PC-9 (cell line): ENCODE data around the gene CDH13. TPM values are rescaled to one million over a fixed set of nuclear protein-coding genes. Genes with fewer than 3 reads are reported as not detected.

Experiments used
- BruUV-seq: library from RNA; stranded (reverse); fragments of 400-500 nt; replicated peaks from 2 replicates; lab custom pipeline; 2021; lab: Mats Ljungman, UMichigan
- CTCF ChIA-PET: fragments of 300-600 bp; sonication (Branson Sonifier 250); formaldehyde crosslinking; loops from one replicate; lab custom pipeline; 2022; ENCODE audit warnings: antibody characterized with exemption; lab: Charles Lee
- POLR2A ChIA-PET: fragments of 300-600 bp; sonication (Branson Sonifier 250); formaldehyde crosslinking; loops from one replicate; lab custom pipeline; 2022; ENCODE audit warnings: antibody characterized with exemption; ENCODE audit not compliant: unreplicated experiment; lab: Charles Lee
- DNase-seq, 2 experiments: peaks; one replicate each; pipeline versions ENCODE4 v3.0.0 to v3.0.0-alpha.2; 2015 to 2022; ENCODE audit warnings: mixed read lengths in 1 of 2
- H2AFZ ChIP-seq: fragments of 200-600 bp; sonication (generic); 2 replicates; pipeline ENCODE4 v1.8.1; 2017; ENCODE audit warnings: antibody characterized with exemption
- H3F3A ChIP-seq: fragments of 200-600 bp; sonication (generic); 2 replicates; pipeline ENCODE4 v1.8.1; 2017; ENCODE audit warnings: antibody characterized with exemption, mild to moderate bottlenecking, low read depth; ENCODE audit not compliant: insufficient read depth
- H3K27ac ChIP-seq: fragments of 200-600 bp; sonication (generic); 2 replicates; pipeline ENCODE4 v1.6.1; 2016; ENCODE audit warnings: mixed run types
- H3K27me3 ChIP-seq: fragments of 200-600 bp; sonication (generic); 2 replicates; pipeline ENCODE4 v1.6.1; 2016; ENCODE audit warnings: low read depth, mixed run types; ENCODE audit not compliant: insufficient read depth
- H3K36me3 ChIP-seq: fragments of 200-600 bp; sonication (generic); 2 replicates; pipeline ENCODE4 v1.6.1; 2016; ENCODE audit warnings: low read depth, mixed run types
- H3K4me1 ChIP-seq: fragments of 200-600 bp; sonication (generic); replicated peaks from 2 replicates; pipeline ENCODE4 v1.6.1; 2016; ENCODE audit warnings: mixed run types; ENCODE audit not compliant: insufficient read depth
- H3K4me2 ChIP-seq: fragments of 200-600 bp; sonication (generic); 2 replicates; pipeline ENCODE4 v1.6.1; 2017; ENCODE audit warnings: mixed run types
- H3K4me3 ChIP-seq: fragments of 200-600 bp; sonication (generic); 2 replicates; pipeline ENCODE4 v1.6.1; 2016; ENCODE audit warnings: mixed run types
- H3K79me2 ChIP-seq: fragments of 200-600 bp; sonication (generic); 2 replicates; pipeline ENCODE4 v1.6.1; 2017; ENCODE audit warnings: low read depth, mixed run types
- H3K9me2 ChIP-seq: fragments of 200-600 bp; sonication (generic); 2 replicates; pipeline ENCODE4 v1.8.1; 2017; ENCODE audit warnings: mild to moderate bottlenecking; ENCODE audit not compliant: insufficient read depth
- H3K9me3 ChIP-seq: fragments of 200-600 bp; sonication (generic); 2 replicates; pipeline ENCODE4 v1.8.1; 2016; ENCODE audit warnings: low read depth; ENCODE audit not compliant: insufficient read depth
- H4K20me1 ChIP-seq: fragments of 200-600 bp; sonication (generic); 2 replicates; pipeline ENCODE4 v1.8.1; 2017; ENCODE audit not compliant: insufficient read depth
- EZH2 ChIP-seq: fragments of 200-600 bp; sonication (generic); IDR thresholded peaks from 2 replicates; pipeline ENCODE4 v1.8.0; 2017; ENCODE audit warnings: antibody characterized with exemption, low read depth
- intact Hi-C: fragments of 100-400 bp; cut with micrococcal nuclease; formaldehyde crosslinking; loops from one replicate; pipeline ENCODE4 v1.10.0; 2022; ENCODE audit not compliant: unreplicated experiment
- total RNA-seq: library from RNA; stranded (reverse); gene quantifications from 2 replicates; pipeline ENCODE4 v1.2.3, GENCODE V29; 2021
- TF ChIP-seq, protein P1 (sequence below): fragments of 200-600 bp; sonication (generic); conservative IDR thresholded peaks from 2 replicates; pipeline ENCODE4 v1.6.1; 2017; ENCODE audit warnings: mixed run types, antibody characterized with exemption, mild to moderate bottlenecking, moderate library complexity

CDH13 gene
- total RNA-seq, 1 experiment from 2014 or later = 0.24 TPM

DNA sequence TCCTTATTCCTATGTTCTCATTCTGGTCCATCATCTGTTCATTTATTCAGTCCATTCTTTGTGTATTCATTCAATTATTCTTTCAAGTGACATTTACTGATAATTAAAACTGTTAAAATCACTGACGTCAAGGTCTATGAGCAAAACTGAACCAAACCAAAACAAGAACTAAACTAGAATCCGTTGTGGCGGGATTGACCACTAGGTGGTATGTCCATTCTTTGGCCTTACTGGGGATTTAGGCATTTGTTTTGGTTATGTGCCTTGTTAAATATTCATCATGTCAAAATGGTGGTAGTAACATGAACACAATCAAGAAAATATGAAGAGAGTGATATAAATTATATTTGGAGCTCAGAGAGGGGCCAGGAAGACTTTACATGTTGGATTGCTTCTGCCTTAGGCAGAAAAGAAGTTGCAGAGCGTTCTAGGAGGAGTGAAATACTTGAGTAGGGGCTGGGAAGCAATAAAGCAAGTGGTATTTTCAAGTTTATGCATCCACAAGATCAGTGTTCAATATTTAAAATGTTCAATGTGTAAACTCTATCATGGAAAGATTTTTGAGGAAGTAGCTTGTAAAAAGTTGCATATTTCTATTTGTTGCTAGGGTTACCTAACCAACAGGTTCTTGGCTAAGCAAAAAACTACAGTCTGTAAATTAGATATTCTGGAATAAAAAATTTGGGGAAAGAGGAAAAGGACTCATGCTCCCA lies 129.0 kb downstream of the CDH13 start:
- no TSS peak for BruUV-seq
- H3K27me3 ChIP-seq = 0 out of 2 replicates have a peak, but pooled peaks cover 3% of the 10 kb centered on the region
- no peaks in the 10 kb centered on the region for H3K9me3 ChIP-seq
- intact Hi-C loops = no loop called here
- H4K20me1 ChIP-seq = no peaks in the 10 kb centered on the region
- TF ChIP-seq, protein P1, sequence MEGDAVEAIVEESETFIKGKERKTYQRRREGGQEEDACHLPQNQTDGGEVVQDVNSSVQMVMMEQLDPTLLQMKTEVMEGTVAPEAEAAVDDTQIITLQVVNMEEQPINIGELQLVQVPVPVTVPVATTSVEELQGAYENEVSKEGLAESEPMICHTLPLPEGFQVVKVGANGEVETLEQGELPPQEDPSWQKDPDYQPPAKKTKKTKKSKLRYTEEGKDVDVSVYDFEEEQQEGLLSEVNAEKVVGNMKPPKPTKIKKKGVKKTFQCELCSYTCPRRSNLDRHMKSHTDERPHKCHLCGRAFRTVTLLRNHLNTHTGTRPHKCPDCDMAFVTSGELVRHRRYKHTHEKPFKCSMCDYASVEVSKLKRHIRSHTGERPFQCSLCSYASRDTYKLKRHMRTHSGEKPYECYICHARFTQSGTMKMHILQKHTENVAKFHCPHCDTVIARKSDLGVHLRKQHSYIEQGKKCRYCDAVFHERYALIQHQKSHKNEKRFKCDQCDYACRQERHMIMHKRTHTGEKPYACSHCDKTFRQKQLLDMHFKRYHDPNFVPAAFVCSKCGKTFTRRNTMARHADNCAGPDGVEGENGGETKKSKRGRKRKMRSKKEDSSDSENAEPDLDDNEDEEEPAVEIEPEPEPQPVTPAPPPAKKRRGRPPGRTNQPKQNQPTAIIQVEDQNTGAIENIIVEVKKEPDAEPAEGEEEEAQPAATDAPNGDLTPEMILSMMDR = no peak
- TF ChIP-seq EZH2 = no peak
- H3K36me3 ChIP-seq = no peaks in the 10 kb centered on the region
- ChIA-PET CTCF (no interaction called here), POLR2A (no interaction called here)
- H3K27ac ChIP-seq = no peak overlapping the region
- H3F3A ChIP-seq = no peaks in the 10 kb centered on the region
- H3K4me1 ChIP-seq = no peaks in the 10 kb centered on the region
- H3K4me3 ChIP-seq = no peak overlapping the region
- no peaks in the 10 kb centered on the region for H3K9me2 ChIP-seq
- H3K4me2 ChIP-seq = no peak overlapping the region
- no peak for DNase-seq
- H3K79me2 ChIP-seq = no peaks in the 10 kb centered on the region
- H2AFZ ChIP-seq = no peak overlapping the region

DNA sequence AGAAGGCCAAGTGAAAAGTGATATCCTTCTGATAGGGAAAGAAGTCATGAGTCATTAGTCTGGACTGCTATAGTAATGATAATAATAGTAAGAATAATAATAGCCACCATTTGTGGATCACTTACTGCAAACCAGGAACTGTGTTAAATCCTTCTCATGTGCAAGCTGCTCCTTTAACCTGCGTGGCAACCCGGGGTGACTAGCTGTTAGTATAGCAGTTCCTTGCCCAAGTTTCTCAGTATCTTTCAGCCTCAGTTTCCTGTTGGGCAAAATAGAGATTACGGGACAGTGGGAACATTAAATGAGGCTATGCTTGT lies 129.5 kb downstream of the CDH13 start:
- no peaks in the 10 kb centered on the region for H3K9me2 ChIP-seq
- no peaks in the 10 kb centered on the region for H3K79me2 ChIP-seq
- no peaks in the 10 kb centered on the region for H3K4me1 ChIP-seq
- no peaks in the 10 kb centered on the region for H3K36me3 ChIP-seq
- no peak overlapping the region for H3K27ac ChIP-seq
- H3K27me3 ChIP-seq = 0 out of 2 replicates have a peak, but pooled peaks cover 3% of the 10 kb centered on the region
- POLR2A ChIA-PET = no interaction called here
- no peaks in the 10 kb centered on the region for H4K20me1 ChIP-seq
- H3K4me2 ChIP-seq = no peak overlapping the region
- BruUV-seq = no TSS peak
- no peaks in the 10 kb centered on the region for H3F3A ChIP-seq
- TF ChIP-seq EZH2 = no peak
- intact Hi-C loops = no loop called here
- no peaks in the 10 kb centered on the region for H3K9me3 ChIP-seq
- H2AFZ ChIP-seq = no peak overlapping the region
- CTCF ChIA-PET = no interaction called here
- DNase-seq = no peak
- H3K4me3 ChIP-seq = no peak overlapping the region

DNA sequence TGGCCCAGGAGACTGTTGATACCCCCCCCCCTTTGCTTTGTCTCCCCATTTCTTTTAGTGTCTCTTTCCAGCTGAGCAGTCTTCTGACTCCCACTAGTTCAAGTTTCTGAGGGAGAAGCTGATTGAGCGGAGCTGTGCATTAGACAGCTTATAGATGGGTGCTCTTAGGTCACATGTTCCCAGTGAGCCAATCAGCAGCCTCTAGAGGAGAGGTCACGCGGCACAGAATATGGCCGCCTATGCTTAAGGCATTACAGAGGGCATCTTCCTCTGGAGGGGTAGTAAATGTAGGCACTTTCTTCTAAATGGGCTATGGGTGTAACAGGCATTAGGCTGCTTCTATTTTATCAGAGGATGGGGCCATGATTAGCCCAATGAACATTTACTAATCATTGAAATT lies 131.6 kb downstream of the CDH13 start:
- no peak overlapping the region for H3K4me2 ChIP-seq
- no peaks in the 10 kb centered on the region for H3K36me3 ChIP-seq
- no peak for TF ChIP-seq EZH2
- TF ChIP-seq, protein P1 = no peak
- H3K27me3 ChIP-seq = 0 out of 2 replicates have a peak, but pooled peaks cover 3% of the 10 kb centered on the region
- no peaks in the 10 kb centered on the region for H3K9me2 ChIP-seq
- intact Hi-C loops = no loop called here
- no peaks in the 10 kb centered on the region for H3F3A ChIP-seq
- no peak for DNase-seq
- H3K4me1 ChIP-seq = no peaks in the 10 kb centered on the region
- H4K20me1 ChIP-seq = no peaks in the 10 kb centered on the region
- BruUV-seq = no TSS peak
- H3K79me2 ChIP-seq = no peaks in the 10 kb centered on the region
- no peak overlapping the region for H2AFZ ChIP-seq
- H3K27ac ChIP-seq = no peak overlapping the region
- H3K4me3 ChIP-seq = no peak overlapping the region
- H3K9me3 ChIP-seq = no peaks in the 10 kb centered on the region
- ChIA-PET POLR2A (no interaction called here), CTCF (no interaction called here)

GRCh38 chr16:82758904-82759303 lies 132.1 kb downstream of the CDH13 start:
- no peak for TF ChIP-seq EZH2
- TF ChIP-seq, protein P1 = no peak
- BruUV-seq = no TSS peak
- Histone ChIP-seq H3K4me1 (no peaks in the 10 kb centered on the region), H4K20me1 (no peaks in the 10 kb centered on the region), H3K4me3 (no peak overlapping the region), H3K9me2 (no peaks in the 10 kb centered on the region), H3K79me2 (no peaks in the 10 kb centered on the region), H3K9me3 (no peaks in the 10 kb centered on the region), H3K36me3 (no peaks in the 10 kb centered on the region), H3F3A (no peaks in the 10 kb centered on the region), H3K4me2 (no peak overlapping the region), H3K27me3 (0 out of 2 replicates have a peak, but pooled peaks cover 3% of the 10 kb centered on the region), H3K27ac (no peak overlapping the region), H2AFZ (no peak overlapping the region)
- DNase-seq = no peak
- CTCF ChIA-PET = no interaction called here
- intact Hi-C loops = no loop called here
- POLR2A ChIA-PET = no interaction called here
